Subcutaneous adipose tissue (tissue), 4 donors: ENCODE measurements around the gene CMPK1. TPM values are rescaled to one million over a fixed set of nuclear protein-coding genes. Genes with fewer than 3 reads are reported as not detected.

ENCODE experiments used
- CTCF ChIP-seq: fragments of 450-650 bp; IDR thresholded peaks from one replicate; pipeline ENCODE4 v1.5.1; 2016; ENCODE audit warnings: low read depth, mild to moderate bottlenecking, control low read depth, antibody characterized with exemption, moderate library complexity
- total RNA-seq, 4 donors: library from RNA; depleted of rRNA; stranded (reverse); fragments of >200 nt; gene quantifications; one replicate each; pipeline ENCODE4 v1.1.0, GENCODE V29; 2016

The CMPK1 gene
- total RNA-seq, 4 donors from 2014 or later: 143 to 290 (median 199) TPM

GRCh38 chr1:47347735-47348134 is 14.1 kb downstream of the CMPK1 start:
- TF ChIP-seq CTCF: no peak

- no peak for TF ChIP-seq CTCF
Measured at GRCh38 chr1:47348246-47348645, 14.7 kb downstream of the CMPK1 start.

- no peak for TF ChIP-seq CTCF
Measured at GRCh38 chr1:47351305-47351704, 17.7 kb downstream of the CMPK1 start.

GRCh38 chr1:47361380-47361779 is 27.8 kb downstream of the CMPK1 start:
- no peak for TF ChIP-seq CTCF

GRCh38 chr1:47362828-47363227 is 29.2 kb downstream of the CMPK1 start:
- no peak for TF ChIP-seq CTCF

- no peak for TF ChIP-seq CTCF
Measured at GRCh38 chr1:47367651-47368050, 34.1 kb downstream of the CMPK1 start.

GRCh38 chr1:47371016-47371517 is 37.5 kb downstream of the CMPK1 start:
- TF ChIP-seq CTCF: no peak
